Gastrocnemius medialis (tissue), 4 donors: ENCODE results near the gene RNF182.

Experiments
- CTCF ChIP-seq, 5 experiments: fragments of 450-650 bp in 3 of 5; fragments of 200-600 bp in 2 of 5; sonication (generic) in 2 of 5; IDR thresholded peaks in 4 of 5; conservative IDR thresholded peaks in 1 of 5; 1 replicate in 4 of 5; 2 replicates in 1 of 5; pipeline ENCODE4 v1.5.1; 2016 to 2019; ENCODE audit warnings: antibody characterized with exemption in 5 of 5, mild to moderate bottlenecking in 3 of 5, moderate library complexity in 3 of 5
- POLR2A ChIP-seq, 2 donors: fragments of 450-650 bp; IDR thresholded peaks; one replicate each; pipeline ENCODE4 v1.6.1; 2017; ENCODE audit warnings: antibody characterized with exemption in 2 of 2, mild to moderate bottlenecking in 2 of 2, moderate library complexity in 2 of 2

- TF ChIP-seq CTCF (IDR thresholded peaks at IDR 0.05 in 4 of 5, conservative IDR thresholded peaks at IDR 0.05 in 1 of 5), result no peak
- TF ChIP-seq POLR2A (IDR thresholded peaks at IDR 0.05), result no peak
Observed at GRCh38 chr6:13907614-13908215, 17.0 kb upstream of the RNF182 start.
